ENCODE measurements around the gene PPM1K.

- TF ChIP-seq POLR2A (IDR thresholded peaks at IDR 0.05) = no peak
- TF ChIP-seq CTCF (IDR thresholded peaks at IDR 0.05) = no peak
Observed at GRCh38 chr4:88223516-88223915, 60.8 kb downstream of the PPM1K start.

All from Peyer's patch (tissue), 4 donors.